Omental fat pad (tissue), 4 donors: ENCODE results near the gene KLRC3. TPM values are rescaled to one million over a fixed set of nuclear protein-coding genes. Genes with fewer than 3 reads are reported as not detected.
A peak's percentile ranks its signal among the peaks of the same experiment; 100 is the strongest.
"Not testable (repeated sequence)": the region's sequence is repeated elsewhere in the genome, so short reads cannot be mapped to it uniquely, and the experiment has no call there.

ENCODE experiments used
- ATAC-seq: fragments of 150-250 bp; one replicate; pipeline ENCODE4 v1.9.1; 2016; ENCODE audit warnings: mild to moderate bottlenecking, moderate library complexity; ENCODE audit not compliant: low FRiP score
- DNase-seq: peaks from one replicate; pipeline ENCODE4 v3.0.0-alpha.2; 2019; ENCODE audit warnings: low spot score
- CTCF ChIP-seq, 3 donors: fragments of 450-650 bp; IDR thresholded peaks; one replicate each; pipeline ENCODE4 v1.5.1; 2016 to 2017; ENCODE audit warnings: antibody characterized with exemption in 3 of 3, mild to moderate bottlenecking in 3 of 3, moderate library complexity in 2 of 3
- total RNA-seq, 4 donors: library from RNA; depleted of rRNA; stranded (reverse); fragments of >200 nt; gene quantifications; one replicate each; pipeline ENCODE4 v1.1.0, GENCODE V29; 2016

KLRC3 gene
- total RNA-seq, 4 donors from 2014 or later: 1.3 TPM; not detected in 3

GRCh38 chr12:10369557-10370415 lies 50.6 kb downstream of the KLRC3 start:
- no peak for ATAC-seq
- TF ChIP-seq CTCF (IDR thresholded peaks at IDR 0.05): no peak
- no peak for DNase-seq

GRCh38 chr12:10368206-10369171 lies 51.9 kb downstream of the KLRC3 start:
- ATAC-seq (no peak), DNase-seq (no peak)
- TF ChIP-seq CTCF (IDR thresholded peaks at IDR 0.05): no peak

GRCh38 chr12:10367714-10368113 lies 52.7 kb downstream of the KLRC3 start:
- not testable (repeated sequence) for ATAC-seq, DNase-seq

GRCh38 chr12:10366875-10367274 lies 53.5 kb downstream of the KLRC3 start:
- no peak for DNase-seq
- ATAC-seq: no peak
- no peak for TF ChIP-seq CTCF (IDR thresholded peaks at IDR 0.05)

GRCh38 chr12:10365696-10366405 lies 54.5 kb downstream of the KLRC3 start:
- no peak for TF ChIP-seq CTCF (IDR thresholded peaks at IDR 0.05)
- ATAC-seq (no peak), DNase-seq (no peak)

- ATAC-seq (peak; percentile 79), DNase-seq (peak; percentile 30)
- no peak for TF ChIP-seq CTCF (IDR thresholded peaks at IDR 0.05)
Measured at GRCh38 chr12:10364815-10365622, 55.4 kb downstream of the KLRC3 start.
